Lower leg skin (tissue), 4 donors: ENCODE measurements around the gene CDKAL1. TPM values are rescaled to one million over a fixed set of nuclear protein-coding genes. Genes with fewer than 3 reads are reported as not detected.

Experiments used
- DNase-seq, 2 donors: peaks; one replicate each; pipeline ENCODE4 v3.0.0-alpha.2; 2019; ENCODE audit warnings: low spot score in 2 of 2
- H3K4me3 ChIP-seq: fragments of 200-600 bp; sonication (generic); 2 replicates; pipeline ENCODE4 v1.5.1; 2017; ENCODE audit warnings: mild to moderate bottlenecking, low read depth; ENCODE audit not compliant: poor library complexity, severe bottlenecking
- POLR2A ChIP-seq, 2 donors: fragments of 450-650 bp; IDR thresholded peaks; one replicate each; pipeline ENCODE4 v1.6.1; 2016 to 2017; ENCODE audit warnings: antibody characterized with exemption in 2 of 2, mild to moderate bottlenecking in 1 of 2, moderate library complexity in 1 of 2
- WGBS, 2 donors: methylation state at CpG; one replicate each; pipeline ENCODE4 v1.1.5; 2018; 5-methylcytosine and 5-hydroxymethylcytosine counted together
- intact Hi-C: fragments of 100-400 bp; cut with DNase I; formaldehyde crosslinking; loops from one replicate; pipeline ENCODE4 v1.15.0; 2023; ENCODE audit warnings: low total_unique reads
- total RNA-seq, 4 donors: library from RNA; depleted of rRNA; stranded (reverse); fragments of >200 nt; gene quantifications; one replicate each; pipeline ENCODE4 v1.1.0, GENCODE V29; 2016
- TF ChIP-seq, protein P1 (sequence below), 3 donors: fragments of 450-650 bp; IDR thresholded peaks; one replicate each; pipeline ENCODE4 v1.5.1; 2016; ENCODE audit warnings: antibody characterized with exemption in 3 of 3, mild to moderate bottlenecking in 3 of 3, moderate library complexity in 2 of 3

Gene CDKAL1
- total RNA-seq, 4 donors from 2014 or later, result 10.3 to 18.0 (median 11.6) TPM

DNA sequence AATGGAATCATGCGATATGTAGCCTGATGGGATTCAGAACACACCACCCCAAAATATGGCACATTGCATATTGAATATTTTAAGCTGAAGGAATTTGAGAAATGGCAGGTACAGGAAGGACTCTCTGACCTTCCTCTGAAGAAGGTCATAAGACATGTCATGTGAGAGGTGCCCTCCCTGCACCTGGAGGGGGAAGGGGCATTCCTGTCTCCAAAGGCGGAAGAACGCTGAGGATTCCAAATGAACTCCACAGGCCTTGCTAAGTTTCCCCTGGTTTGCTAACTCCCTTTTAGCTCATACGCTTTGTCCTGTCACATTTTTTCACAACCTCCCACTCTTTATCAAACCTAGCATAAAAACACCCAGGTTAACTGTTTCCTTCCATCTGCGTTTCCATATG lies 347.8 kb downstream of the CDKAL1 start:
- no peak overlapping the region for H3K4me3 ChIP-seq
- WGBS, 2 donors, result 93 to 95% methylated on average over 5 of the region's 5 CpGs
- no peak for TF ChIP-seq POLR2A (IDR thresholded peaks at IDR 0.05)
- TF ChIP-seq, protein P1, sequence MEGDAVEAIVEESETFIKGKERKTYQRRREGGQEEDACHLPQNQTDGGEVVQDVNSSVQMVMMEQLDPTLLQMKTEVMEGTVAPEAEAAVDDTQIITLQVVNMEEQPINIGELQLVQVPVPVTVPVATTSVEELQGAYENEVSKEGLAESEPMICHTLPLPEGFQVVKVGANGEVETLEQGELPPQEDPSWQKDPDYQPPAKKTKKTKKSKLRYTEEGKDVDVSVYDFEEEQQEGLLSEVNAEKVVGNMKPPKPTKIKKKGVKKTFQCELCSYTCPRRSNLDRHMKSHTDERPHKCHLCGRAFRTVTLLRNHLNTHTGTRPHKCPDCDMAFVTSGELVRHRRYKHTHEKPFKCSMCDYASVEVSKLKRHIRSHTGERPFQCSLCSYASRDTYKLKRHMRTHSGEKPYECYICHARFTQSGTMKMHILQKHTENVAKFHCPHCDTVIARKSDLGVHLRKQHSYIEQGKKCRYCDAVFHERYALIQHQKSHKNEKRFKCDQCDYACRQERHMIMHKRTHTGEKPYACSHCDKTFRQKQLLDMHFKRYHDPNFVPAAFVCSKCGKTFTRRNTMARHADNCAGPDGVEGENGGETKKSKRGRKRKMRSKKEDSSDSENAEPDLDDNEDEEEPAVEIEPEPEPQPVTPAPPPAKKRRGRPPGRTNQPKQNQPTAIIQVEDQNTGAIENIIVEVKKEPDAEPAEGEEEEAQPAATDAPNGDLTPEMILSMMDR (IDR thresholded peaks at IDR 0.05), result no peak
- intact Hi-C loops, result no loop called here
- DNase-seq, result no peak

DNA sequence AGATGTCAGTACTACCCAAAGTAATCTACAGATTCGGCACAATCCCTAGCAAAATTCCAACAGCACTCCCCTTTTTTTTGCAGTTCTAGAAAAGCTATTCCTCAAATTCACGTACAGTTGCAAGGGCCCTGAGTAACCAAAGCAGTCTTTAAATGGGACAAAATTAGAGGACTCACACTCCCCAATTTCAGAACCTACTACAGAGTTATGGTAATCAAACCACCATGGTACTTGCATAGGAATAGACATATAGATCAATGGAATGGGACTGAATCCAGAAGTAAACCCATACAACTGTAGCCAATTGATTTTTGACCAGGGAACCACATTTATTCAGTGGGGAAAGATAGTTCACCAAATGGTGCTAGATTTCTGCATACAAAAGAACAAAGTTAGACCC lies 350.8 kb downstream of the CDKAL1 start:
- DNase-seq, result no peak
- 94 to 98% methylated on average over 2 of the region's 2 CpGs for WGBS, 2 donors
- intact Hi-C loops, result no loop called here
- TF ChIP-seq POLR2A (IDR thresholded peaks at IDR 0.05), result no peak
- TF ChIP-seq, protein P1 (IDR thresholded peaks at IDR 0.05), result no peak
- no peak overlapping the region for H3K4me3 ChIP-seq

- DNase-seq, result no peak
- TF ChIP-seq, protein P1 (IDR thresholded peaks at IDR 0.05), result no peak
- TF ChIP-seq POLR2A (IDR thresholded peaks at IDR 0.05), result no peak
- WGBS, 2 donors, result 78 to 88% methylated on average over 6 of the region's 6 CpGs
- no peak overlapping the region for H3K4me3 ChIP-seq
- intact Hi-C loops, result no loop called here
Observed at GRCh38 chr6:20891161-20891560, 356.9 kb downstream of the CDKAL1 start.

- no peak overlapping the region for H3K4me3 ChIP-seq
- no peak for DNase-seq
- WGBS, 2 donors, result 64 to 73% methylated on average over 2 of the region's 2 CpGs
- intact Hi-C loops, result no loop called here
- no peak for TF ChIP-seq POLR2A (IDR thresholded peaks at IDR 0.05)
- TF ChIP-seq, protein P1 (IDR thresholded peaks at IDR 0.05), result no peak
Observed at GRCh38 chr6:20892365-20892764, 358.1 kb downstream of the CDKAL1 start.

DNA sequence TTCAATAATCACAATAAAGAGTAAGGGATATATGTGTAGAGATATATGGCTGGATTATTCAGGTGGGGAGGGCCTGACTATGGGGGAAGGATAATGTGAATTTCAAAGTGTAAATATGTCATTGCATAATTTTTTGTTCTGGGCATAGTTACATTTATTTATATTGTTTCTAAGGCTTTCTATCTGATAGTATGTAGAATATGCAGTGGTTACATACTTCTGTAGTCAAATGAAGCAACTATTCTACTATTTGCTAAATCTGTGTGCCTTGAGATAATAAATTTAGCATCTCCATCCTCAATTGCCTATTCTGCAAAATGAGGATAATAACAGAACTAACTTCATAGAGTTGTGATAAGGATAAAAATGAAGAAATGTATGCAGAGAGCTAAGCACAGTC lies 359.2 kb downstream of the CDKAL1 start:
- H3K4me3 ChIP-seq, result no peak overlapping the region
- intact Hi-C loops, result no loop called here
- DNase-seq, result no peak
- TF ChIP-seq, protein P1 (IDR thresholded peaks at IDR 0.05), result no peak
- TF ChIP-seq POLR2A (IDR thresholded peaks at IDR 0.05), result no peak

DNA sequence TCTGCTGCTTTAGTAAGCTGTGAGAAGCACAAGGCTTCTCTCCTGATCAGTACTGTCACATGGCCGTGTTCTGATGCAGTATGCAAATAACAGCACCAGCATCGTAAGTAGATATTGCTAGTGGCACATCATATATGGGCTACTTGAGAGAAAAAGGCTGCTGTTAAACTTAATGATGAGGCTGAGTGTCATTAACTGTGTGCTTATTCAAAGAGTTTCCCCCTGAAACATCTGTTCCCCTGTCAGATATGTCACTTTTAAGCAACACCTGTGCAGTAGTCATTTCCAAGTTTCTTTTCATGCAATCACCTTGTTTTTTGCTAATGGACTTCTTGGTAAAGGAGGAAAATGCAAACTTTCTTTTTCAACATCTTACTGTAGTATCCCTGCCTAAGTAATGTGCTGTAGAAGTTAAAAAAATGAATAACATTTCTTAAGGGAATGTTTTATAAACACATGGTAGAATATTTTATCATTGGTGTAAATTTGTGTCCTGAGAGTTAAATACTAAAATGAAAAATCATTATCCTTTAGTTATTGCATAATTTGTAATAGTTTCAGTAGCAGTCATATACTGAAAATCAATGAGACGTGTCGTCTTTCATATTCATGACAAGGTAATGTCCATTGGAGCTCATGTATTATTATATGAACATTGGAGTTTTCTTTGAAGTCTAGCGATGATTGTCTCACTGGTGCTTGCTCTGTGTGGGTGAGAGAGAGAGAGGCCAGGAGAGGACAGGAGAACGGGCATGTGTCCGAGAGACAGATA lies 366.3 kb downstream of the CDKAL1 start:
- intact Hi-C loops, result loop anchor here (5.0 kb wide), 1 partner anchor 513 kb away; no protein-coding TSS in a partner anchor
- WGBS, 2 donors, result 95% methylated on average over 7 of the region's 7 CpGs
- H3K4me3 ChIP-seq, result no peak overlapping the region
- TF ChIP-seq, protein P1 (IDR thresholded peaks at IDR 0.05), result no peak
- TF ChIP-seq POLR2A (IDR thresholded peaks at IDR 0.05), result no peak
- DNase-seq, result no peak
